ENCODE measurements around the gene KRT6A. TPM values are rescaled to one million over a fixed set of nuclear protein-coding genes. Genes with fewer than 3 reads are reported as not detected.

KRT6A gene
- total and polyA plus RNA-seq, 2 of the 8 experiments (the other 6 are each of a cell fraction or from before 2014, with no cell fraction given) = 0.11 TPM; not detected in 1

GRCh38 chr12:52537101-52537500, 44.0 kb upstream of the KRT6A start:
- H2BK12ac ChIP-seq (ENCODE audit: low read depth, low read length) = no peak overlapping the region
- no peaks in the 10 kb centered on the region for H3K27me3 ChIP-seq (replicated peaks in 1 of 4; ENCODE audit: control insufficient read depth in 3 of 4, extremely low read depth in 1 of 4, insufficient read depth in 3 of 4, low read length in 3 of 4)
- H3K14ac ChIP-seq (ENCODE audit: insufficient read length) = no peak overlapping the region
- H3K4me1 ChIP-seq (replicated peaks in 1 of 4; ENCODE audit: control insufficient read depth in 3 of 4, insufficient read depth in 4 of 4, low read length in 3 of 4) = no peaks in the 10 kb centered on the region
- H3K4me3 ChIP-seq (ENCODE audit: extremely low read depth in 1 of 4, insufficient read depth in 2 of 4, low read depth in 3 of 4, low read length in 4 of 4) = no peak overlapping the region
- H3K18ac ChIP-seq (ENCODE audit: extremely low read depth, low read length) = no peak overlapping the region
- no peak overlapping the region for H4K91ac ChIP-seq (replicated peaks; ENCODE audit: insufficient read length, low read length)
- H2AK5ac ChIP-seq (ENCODE audit: low read depth, low read length) = no peak overlapping the region
- H3K56ac ChIP-seq (replicated peaks; ENCODE audit: insufficient read length, low read depth, low read length) = no peak overlapping the region
- H4K8ac ChIP-seq (ENCODE audit: extremely low read depth, insufficient read depth, low read length) = no peak overlapping the region
- no peak overlapping the region for H3K4ac ChIP-seq (replicated peaks; ENCODE audit: insufficient read length, low read depth, low read length)
- H3K23ac ChIP-seq (ENCODE audit: insufficient read length) = no peak overlapping the region
- H2BK15ac ChIP-seq (ENCODE audit: low read length) = no peak overlapping the region
- no peak overlapping the region for H3K27ac ChIP-seq (ENCODE audit: low read depth, low read length)
- ChIA-PET POLR2A (ENCODE audit: partially characterized antibody) (no interaction called here), CTCF (ENCODE audit: partially characterized antibody) (interaction anchor here (0.8 to 4.9 kb wide), 7 partner anchors 13 to 154 kb away, joined by 3 to 19 read pairs (median 3); partner anchors contain the start of genes KRT5 and KRT71)
- WGBS, 2 experiments (ENCODE audit: extremely low coverage in 1 of 2, insufficient coverage in 1 of 2, insufficient read length in 1 of 2, insufficient replicate concordance in 2 of 2, low coverage in 1 of 2, low lambda C conversion rate in 2 of 2, missing lambda C conversion rate in 1 of 2) = 95% methylated on average over 3 of the region's 3 CpGs; no CpG with 5 or more reads in 1 of the 2 experiments
- no peak overlapping the region for H3K4me2 ChIP-seq (ENCODE audit: insufficient read depth in 1 of 2, low read depth in 2 of 2, low read length in 2 of 2)
- no peak overlapping the region for H3K9ac ChIP-seq (replicated peaks in 1 of 4; ENCODE audit: extremely low read depth in 1 of 4, low read depth in 3 of 4, low read length in 3 of 4)
- no peak for FAIRE-seq
- H3K9me3 ChIP-seq (ENCODE audit: insufficient read depth in 2 of 2, low read depth in 1 of 2, low read length in 1 of 2) = no peaks in the 10 kb centered on the region
- H2BK120ac ChIP-seq (replicated peaks; ENCODE audit: low read depth, low read length) = no peak overlapping the region
- no peaks in the 10 kb centered on the region for H3K23me2 ChIP-seq (ENCODE audit: low read depth, low read length)
- DNase-seq (ENCODE audit: low read depth in 1 of 2, low spot score in 2 of 2) = no peak
- no peaks in the 10 kb centered on the region for H3K36me3 ChIP-seq (ENCODE audit: control insufficient read depth in 2 of 4, insufficient read depth in 4 of 4, low read length in 3 of 4)
- no peaks in the 10 kb centered on the region for H4K20me1 ChIP-seq (replicated peaks in 1 of 2; ENCODE audit: control insufficient read depth in 1 of 2, insufficient read depth in 2 of 2, low read length in 2 of 2)
- no peak overlapping the region for H2BK20ac ChIP-seq (ENCODE audit: low read length)
- no peak overlapping the region for H2BK5ac ChIP-seq (ENCODE audit: low read depth, low read length)
- no peaks in the 10 kb centered on the region for H3K79me2 ChIP-seq (ENCODE audit: control insufficient read depth in 1 of 2, insufficient read depth in 2 of 2, low read length in 2 of 2)
- no peak overlapping the region for H2AFZ ChIP-seq (ENCODE audit: low read length)
- no peaks in the 10 kb centered on the region for H3K79me1 ChIP-seq (ENCODE audit: low read depth, low read length)
- no peak for TF ChIP-seq CEBPB (IDR thresholded peaks at IDR 0.05; ENCODE audit: low read depth, low read length)
- no peak overlapping the region for H4K5ac ChIP-seq (ENCODE audit: insufficient read length, low read depth, low read length)
